CD4-positive, alpha-beta T cell treated with Interleukin-6 for 4 hours (primary cell): ENCODE results near the gene ARHGEF37.
"Not testable (repeated sequence)": the region's sequence is repeated elsewhere in the genome, so short reads cannot be mapped to it uniquely, and the experiment has no call there.

Experiments used
- DNase-seq: peaks from one replicate; pipeline ENCODE4 v3.0.0-alpha.2; 2020; ENCODE audit warnings: mixed read lengths

ARHGEF37 gene

GRCh38 chr5:149572170-149572569 lies 9.1 kb upstream of the ARHGEF37 start:
- DNase-seq, result no peak

- DNase-seq, result no peak
Observed at GRCh38 chr5:149572576-149573231, 8.6 kb upstream of the ARHGEF37 start.

GRCh38 chr5:149575131-149575530 lies 6.2 kb upstream of the ARHGEF37 start:
- no peak for DNase-seq

GRCh38 chr5:149576021-149576420 lies 5.3 kb upstream of the ARHGEF37 start:
- DNase-seq, result no peak

- no peak for DNase-seq
Observed at GRCh38 chr5:149578896-149579295, 2.4 kb upstream of the ARHGEF37 start.

- no peak for DNase-seq
Observed at GRCh38 chr5:149580808-149581191, 498 bp upstream of the ARHGEF37 start.

GRCh38 chr5:149581931-149582768 lies 852 bp downstream of the ARHGEF37 start:
- no peak for DNase-seq

GRCh38 chr5:149583394-149583793 lies 2.1 kb downstream of the ARHGEF37 start:
- DNase-seq, result no peak

- DNase-seq, result no peak
Observed at GRCh38 chr5:149584121-149584520, 2.8 kb downstream of the ARHGEF37 start.

GRCh38 chr5:149585910-149586309 lies 4.6 kb downstream of the ARHGEF37 start:
- DNase-seq, result no peak

GRCh38 chr5:149586708-149587318 lies 5.5 kb downstream of the ARHGEF37 start:
- no peak for DNase-seq

GRCh38 chr5:149588936-149589335 lies 7.6 kb downstream of the ARHGEF37 start:
- DNase-seq, result no peak

- no peak for DNase-seq
Observed at GRCh38 chr5:149593370-149593769, 12.1 kb downstream of the ARHGEF37 start.

GRCh38 chr5:149594206-149594895 lies 13.1 kb downstream of the ARHGEF37 start:
- no peak for DNase-seq

GRCh38 chr5:149595105-149595504 lies 13.8 kb downstream of the ARHGEF37 start:
- not testable (repeated sequence) for DNase-seq

- no peak for DNase-seq
Observed at GRCh38 chr5:149596712-149597111, 15.4 kb downstream of the ARHGEF37 start.

GRCh38 chr5:149597618-149598017 lies 16.3 kb downstream of the ARHGEF37 start:
- no peak for DNase-seq

- not testable (repeated sequence) for DNase-seq
Observed at GRCh38 chr5:149598234-149598633, 16.9 kb downstream of the ARHGEF37 start.

GRCh38 chr5:149598966-149599365 lies 17.7 kb downstream of the ARHGEF37 start:
- DNase-seq, result no peak

- DNase-seq, result no peak
Observed at GRCh38 chr5:149599375-149599774, 18.1 kb downstream of the ARHGEF37 start.

- no peak for DNase-seq
Observed at GRCh38 chr5:149600932-149601331, 19.6 kb downstream of the ARHGEF37 start.

GRCh38 chr5:149603210-149603609 lies 21.9 kb downstream of the ARHGEF37 start:
- no peak for DNase-seq

GRCh38 chr5:149603920-149604319 lies 22.6 kb downstream of the ARHGEF37 start:
- DNase-seq, result no peak
